ENCODE measurements around the gene SOX8.

SOX8 gene

DNA sequence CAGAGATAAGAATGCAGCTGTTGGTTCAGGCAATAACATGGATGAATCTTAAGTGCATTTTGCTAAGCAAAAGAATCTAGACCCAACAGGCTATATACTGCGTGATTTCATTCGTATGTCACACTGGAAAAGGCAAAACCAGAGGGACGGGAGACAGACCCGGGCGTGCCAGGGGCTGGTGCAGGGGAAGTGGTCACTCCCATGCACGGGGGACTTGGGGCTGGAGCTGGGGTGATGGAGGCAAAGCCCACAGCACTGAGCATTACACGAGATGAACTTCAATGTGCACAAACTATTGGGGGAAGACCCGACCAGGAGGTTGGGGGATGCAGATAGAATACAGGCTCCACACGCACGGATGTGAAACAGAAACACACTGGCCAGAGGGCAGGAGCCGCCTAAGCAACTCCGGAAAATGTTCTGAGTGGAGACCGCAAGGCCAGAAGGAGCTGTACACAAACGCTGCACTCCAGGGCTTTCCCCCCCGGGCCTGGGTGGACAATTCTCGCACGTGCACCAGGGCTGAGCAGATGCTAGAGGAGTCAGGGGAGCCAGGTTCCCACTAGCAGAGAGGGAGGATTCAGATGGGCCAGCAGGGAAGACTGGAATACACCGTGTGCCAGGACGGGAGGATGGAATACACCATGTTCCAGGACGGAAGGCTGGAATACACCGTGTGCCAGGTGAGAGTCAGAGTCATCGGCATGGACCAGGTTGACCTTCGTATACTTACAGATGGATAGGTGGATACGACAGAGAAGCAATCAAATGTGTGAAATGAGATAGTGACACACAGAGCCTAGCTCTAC, 22.1 kb upstream of the SOX8 start:
- no peak for DNase-seq

DNA sequence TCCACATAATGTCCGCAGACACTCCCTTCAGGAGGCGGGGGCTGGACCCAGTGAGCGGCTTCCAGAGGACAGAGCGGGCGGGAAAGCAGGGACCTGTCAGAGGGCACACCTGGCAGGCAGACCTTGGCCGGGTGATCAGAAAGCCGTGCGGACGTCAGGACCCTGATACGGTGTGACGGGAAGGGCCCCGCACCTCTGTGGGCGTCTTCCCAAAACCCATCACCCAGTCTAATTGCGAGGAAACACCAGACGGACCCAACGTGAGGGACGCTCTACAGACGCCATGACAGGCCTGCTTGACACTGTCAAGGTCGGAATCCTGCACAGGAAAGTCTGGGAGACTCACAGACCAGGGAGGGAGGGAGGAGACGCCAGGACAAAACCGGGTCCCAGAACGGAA, 19.2 kb upstream of the SOX8 start:
- DNase-seq = no peak

DNA sequence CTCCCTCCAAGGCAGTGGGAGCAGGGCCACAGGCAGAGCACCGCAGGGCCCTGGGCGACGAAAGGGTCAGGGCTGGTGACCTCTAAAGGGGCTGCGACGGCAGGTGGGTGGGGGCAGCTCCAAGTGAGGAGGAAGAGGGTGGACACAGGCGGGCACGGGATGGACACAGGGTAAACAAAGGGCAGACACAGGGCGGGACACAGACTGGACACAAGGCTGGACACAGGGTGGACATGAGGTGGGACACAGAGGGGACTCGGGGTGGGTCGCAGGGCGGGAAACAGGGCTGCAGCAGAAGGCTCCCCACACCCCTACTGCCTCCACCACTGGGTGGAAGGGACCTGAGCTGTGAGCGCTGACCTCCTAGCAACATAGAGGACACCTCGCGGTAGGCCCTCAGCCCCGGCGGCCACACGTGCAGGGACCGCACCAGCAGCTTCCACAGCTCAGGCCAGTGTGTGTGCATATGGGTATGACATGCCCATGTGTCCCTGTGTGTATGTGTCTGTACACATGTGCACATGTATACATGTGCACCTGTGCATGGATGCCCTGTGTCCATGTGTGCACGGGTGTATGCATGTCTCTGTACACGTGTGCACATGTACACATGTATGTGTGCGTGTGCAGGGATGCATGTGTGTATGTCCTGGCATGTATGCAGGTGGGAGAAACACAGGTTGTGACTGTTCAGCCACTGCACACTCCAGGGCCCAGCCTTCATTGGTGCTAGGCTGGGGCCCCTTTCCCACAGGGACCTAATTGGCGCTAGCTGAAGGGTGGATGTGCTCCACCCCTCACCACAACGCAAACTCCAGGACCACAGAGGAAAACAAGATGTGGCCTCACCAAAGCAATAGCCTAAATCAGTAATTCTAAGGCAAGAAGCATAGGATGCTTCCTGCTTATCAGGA, 18.4 kb upstream of the SOX8 start:
- no peak for DNase-seq

DNA sequence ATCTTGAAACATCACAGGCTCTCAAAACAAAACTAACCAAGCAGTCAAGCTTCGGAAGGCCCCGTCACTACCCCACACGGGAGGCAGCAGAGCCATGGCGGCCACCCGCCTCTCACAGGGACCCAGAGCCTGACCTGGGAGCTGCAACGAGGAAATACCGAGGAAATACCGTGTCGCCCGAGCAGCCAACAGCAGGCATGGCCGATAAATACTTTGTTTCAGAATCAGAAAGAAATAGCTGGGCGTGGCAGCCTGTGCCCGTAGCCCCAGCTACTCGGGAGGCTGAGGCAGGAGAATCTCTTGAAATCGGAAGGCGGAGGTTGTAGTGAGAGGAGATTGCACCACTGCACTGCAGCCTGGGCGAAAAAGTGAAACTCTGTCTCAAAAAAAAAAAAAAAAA, 17.7 kb upstream of the SOX8 start:
- DNase-seq = no peak

DNA sequence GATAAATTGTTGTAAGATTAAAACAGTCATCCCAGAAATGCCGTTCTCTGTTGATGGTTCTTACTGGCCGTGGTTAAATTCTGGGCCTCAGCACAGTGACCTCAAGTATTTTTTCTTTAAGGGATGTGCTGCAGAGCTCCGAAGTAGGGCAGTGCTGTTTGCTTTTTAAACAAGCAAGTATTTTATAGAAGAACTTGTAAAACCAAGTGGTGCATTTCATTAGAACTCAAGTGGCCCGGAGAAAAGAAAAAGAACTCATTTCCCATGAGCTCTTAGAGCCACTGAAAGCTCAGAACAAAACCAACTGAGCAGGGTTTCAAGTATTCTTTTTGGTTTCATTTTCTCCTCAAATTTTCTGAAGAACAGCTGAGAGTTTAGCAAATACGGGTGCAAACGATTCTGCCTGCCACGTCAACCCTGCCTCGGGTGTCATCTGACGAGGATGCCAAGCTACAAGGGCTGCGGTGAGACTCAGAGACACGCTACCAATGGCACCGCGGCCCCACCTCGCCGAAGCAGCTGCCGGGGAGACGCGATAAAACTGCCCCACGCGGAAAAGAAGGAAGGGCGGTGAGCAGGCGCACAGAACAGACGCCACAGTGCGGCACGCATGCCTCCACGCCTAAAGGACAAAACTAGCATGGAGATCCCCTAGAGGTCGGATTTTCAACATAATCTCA, 17.1 kb upstream of the SOX8 start:
- DNase-seq = peak; percentile 59

DNA sequence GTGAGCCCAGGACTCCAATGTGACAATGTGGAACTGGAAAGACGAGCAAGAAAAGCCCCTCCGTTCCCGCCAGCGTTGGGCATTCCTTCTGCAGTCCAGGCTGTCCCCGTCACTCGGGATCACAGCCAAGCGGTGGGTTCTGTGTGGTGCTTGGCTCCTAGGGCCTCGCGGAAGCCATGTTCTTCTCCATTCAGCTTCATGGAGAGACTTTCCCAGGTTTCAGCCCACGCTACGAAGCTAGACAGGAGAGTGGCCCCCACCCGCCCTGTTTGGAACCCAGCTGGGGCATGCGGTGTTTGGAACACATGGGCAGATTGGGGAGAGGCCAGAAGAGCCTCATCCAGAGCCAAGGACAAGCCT, 16.6 kb upstream of the SOX8 start:
- no peak for DNase-seq

DNA sequence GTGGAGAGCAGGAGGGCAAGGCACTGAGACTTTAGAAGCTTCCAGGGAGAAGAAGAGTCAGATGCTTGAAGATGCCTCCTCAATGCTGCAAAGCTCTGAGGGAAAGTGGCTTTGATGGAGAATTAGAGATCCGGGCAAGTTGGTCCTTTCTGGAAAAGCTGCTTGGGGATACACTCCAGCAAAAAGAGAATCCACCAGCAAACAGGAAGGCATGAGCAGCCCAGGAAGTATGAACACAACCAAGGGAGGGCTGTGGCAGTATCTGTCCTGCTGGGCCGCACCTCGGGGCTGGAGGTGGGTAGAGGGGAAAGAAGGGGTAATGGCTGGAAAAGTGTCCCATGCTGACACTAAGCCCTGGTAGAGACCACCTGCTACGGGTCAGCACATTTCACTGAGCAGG, 16.1 kb upstream of the SOX8 start:
- no peak for DNase-seq

DNA sequence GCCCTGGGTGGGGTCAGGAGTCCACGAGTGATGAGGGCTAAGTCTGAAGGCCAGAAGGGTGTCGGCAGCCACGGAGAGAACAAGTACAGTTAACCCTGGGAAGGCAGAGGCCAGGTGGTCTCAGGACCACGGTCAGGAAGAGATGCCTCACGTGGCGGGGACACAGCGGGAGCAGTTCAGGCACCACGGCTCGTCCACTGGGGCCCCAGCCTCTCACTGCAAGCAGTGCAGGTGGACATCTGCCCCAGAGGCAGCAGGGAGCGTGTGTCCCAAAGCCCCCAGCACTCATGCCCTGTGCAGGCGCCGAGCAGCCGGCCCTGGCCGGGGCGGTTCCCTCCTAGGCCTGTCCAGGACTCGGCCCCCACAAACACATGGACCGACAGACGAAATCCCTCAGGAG, 15.5 kb upstream of the SOX8 start:
- DNase-seq = no peak

DNA sequence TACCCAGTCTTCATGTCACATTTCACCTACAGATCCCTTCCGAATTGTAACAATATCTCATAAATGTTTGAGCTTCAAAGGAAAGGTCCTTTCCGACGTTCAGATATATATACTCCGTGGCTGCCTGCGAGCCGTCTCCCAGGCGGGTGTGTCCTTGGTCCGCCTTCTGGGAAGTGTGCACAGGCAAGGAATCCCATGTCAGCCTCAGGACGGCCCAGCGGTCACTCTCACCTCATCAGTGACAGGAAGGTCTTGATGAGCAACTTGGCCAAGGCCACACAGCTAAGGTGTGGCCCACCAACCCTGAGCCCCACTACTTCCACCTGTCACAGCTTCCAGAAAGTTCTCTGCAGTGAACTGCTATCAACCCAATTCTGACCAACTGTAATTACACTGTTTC, 15.1 kb upstream of the SOX8 start:
- DNase-seq = no peak

DNA sequence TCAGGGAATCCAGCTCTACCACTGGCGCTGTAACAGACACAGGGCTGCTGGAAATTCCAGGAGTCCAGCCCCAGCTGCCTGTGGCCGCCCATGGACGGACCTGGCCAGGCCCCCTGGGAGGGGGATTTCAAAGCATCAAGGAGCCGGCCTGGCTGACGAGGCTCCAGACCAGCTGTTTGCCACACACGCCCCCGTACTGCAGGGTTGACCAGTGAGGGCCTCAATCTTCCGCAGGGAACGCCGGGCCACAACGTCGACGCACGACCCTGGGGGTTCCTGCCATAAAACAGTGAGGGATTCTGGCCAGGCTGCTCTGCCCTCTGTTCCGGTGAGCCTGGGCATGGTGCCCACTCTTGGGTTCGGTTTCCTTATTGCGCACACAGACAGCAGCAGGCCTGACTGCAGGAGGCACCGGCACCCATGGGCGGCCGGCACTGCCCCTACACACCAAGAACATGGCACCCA, 14.5 kb upstream of the SOX8 start:
- no peak for DNase-seq

DNA sequence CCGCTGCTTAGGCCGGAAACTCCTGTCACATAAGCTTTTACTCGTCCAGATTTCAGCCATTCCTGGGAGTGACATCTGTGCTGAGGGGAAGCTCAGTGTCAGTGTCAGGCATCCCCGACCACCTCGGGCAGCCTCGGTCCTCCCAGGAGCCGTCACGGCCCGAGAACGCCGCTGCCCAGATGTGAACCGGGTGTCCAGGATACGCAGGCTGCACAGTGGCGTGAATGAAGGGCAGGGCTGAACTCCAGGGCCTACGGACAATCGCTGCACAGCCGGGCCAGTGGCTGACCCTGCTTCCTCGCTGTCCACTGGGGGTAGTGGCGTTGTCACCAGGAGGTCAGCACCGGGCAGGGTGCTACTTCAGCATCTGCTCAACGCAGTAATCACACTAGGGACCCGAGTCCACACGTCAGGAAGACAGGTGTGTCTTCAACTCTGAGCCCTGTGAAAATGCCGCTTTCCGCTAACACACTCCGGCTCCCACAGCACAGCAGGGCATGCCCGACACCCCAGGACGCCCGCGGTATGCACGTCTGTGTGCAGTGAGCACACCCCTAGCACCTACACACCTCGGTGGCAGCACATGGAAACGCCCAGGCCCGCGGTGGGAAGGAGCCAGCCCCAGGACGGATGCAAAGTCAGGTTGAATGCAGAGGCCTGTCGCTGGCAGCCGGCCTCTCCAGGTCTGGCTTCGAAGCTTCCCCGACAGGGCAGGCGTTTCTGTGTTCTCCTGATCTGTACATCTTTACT, 13.8 kb upstream of the SOX8 start:
- DNase-seq = no peak

DNA sequence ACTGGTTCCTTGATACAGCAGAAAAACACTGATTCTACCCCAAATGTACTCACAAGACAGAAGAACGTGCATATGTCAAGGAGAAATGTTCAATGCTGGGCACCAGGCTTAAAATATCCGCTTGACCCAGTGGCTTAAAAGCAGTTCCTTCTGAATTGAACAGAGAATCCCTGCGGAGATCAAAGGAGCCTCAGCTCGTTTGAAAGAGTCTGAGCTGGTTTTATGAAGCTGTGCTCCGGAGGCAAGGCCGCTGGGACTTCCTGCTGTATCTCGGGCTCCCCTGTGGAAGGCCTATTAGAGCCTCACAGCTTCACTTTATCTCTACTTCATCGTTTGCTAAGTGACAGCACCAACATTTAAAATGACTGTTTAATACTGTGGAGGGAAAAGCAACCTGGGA, 12.9 kb upstream of the SOX8 start:
- DNase-seq = no peak

DNA sequence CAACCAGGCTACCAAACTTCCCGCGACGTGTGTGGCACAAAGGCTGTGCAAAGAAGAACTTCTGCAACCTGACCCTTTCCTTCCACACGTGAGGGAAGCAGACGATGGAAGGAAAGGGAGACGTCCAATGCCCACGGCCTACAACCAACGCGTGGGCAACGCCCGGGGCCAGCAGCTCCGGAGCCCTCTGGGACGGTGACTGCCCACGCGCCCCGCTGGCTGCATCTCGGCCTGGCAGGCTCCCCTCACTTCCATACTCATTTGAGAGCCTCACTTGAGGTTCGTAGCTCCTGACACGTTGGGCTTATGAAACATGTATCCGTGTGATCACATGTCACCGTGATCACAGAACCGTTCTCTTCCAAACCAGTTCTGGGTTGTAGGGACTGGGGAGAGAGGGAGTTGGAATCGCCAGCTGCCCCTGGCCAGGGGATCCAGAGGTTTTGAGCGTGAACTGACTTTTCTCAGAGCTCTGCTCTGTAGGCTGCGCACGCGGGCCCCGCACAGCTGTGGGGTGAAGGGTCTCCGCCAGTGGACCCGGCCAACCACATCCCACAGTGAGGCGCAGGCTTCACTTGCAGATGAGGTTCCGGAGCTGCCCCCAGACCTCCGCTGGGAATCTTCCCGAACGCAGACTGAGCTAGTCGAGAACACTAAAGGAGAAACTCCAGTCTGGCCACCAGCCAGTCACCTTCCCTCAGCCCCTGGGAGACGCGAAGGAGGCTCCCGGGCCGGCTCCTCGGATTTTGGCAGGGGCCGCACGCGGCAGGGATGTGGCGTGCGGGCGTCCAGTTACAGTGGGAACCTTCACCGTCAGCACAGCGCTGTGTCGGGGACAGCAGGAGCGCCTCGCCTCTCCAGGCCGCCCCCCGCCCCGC, 11.8 kb upstream of the SOX8 start:
- no peak for DNase-seq

DNA sequence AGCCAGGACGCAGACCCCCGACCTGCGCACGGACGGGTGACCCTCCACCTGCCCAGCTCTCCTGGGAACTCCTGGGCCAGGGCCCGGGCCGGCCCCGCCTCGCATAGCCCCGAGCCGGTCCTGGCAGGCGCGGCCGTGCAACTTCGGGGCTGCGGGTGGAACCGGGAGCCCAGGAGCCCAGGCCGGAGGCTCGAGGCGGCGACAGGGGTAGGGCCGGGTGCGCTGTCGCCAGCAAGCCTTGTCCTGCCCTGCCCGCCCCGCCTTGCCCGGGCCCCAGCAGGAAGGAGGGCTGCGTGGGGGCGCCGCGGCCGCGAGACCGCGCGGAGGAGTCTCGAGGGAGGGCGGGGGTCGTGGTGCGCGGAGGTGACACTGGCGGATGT, 11.2 kb upstream of the SOX8 start:
- no peak for DNase-seq

DNA sequence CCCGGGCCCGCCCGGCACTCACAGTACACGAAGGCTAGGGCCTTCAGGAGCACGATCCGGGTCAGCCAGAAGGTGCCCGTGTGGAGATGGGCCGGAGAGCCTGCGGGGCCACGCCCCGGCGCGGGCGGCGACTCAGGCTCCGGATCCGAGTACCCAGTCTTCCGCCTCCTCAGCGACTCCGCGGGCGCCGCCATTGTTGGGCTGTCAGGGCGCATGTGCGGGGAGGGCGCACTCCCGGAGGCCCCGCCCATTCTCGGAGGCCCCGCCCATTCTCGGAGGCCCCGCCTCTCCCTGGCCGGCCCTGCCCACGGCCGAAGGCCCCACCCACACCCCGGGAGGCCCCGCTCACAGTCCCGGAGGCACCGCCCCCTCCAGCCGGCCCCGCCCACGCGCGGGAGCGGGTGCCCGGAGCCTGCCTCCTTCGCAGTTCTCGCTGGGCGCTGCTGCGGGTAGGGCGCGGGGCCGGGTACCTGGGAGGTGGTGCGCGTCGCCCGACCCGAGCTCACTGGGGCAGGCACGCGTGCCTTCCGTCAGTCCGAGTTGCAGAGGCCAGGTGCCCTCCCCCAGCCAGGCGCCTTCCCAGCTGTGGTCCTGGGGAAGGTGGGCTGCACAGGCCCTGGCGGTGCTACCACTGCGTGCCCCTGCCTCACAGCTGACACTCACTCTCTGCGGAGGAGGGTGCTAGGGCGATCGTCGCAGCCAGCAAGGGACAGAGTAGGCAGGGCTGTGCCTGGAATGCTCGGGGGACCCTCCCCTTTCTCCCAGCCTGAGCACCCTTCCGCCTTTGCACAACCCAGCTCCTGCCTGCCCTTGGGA, 10.6 kb upstream of the SOX8 start, which contains the start of gene LMF1:
LMF1 (minus strand) TSS at position 219 of the 816 bp plus-strand sequence; CDS start at position 215, 4 bp downstream.
- peak; percentile 94 for DNase-seq

DNA sequence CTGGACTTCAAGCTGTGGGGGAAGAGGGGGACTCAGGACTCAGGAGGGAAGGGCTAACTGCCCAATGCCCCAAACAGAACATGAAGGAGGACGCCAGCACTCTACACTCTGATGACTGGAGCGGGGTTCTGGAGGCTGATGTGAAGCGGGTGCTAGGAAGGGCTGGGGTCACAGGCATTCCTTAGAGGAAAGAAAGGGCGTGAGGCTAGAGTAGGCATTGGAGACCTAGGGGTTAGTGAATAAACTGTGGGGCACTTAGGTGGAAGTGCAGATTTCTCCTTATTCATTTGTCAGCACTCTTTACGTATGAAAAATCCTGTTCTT, 10.0 kb upstream of the SOX8 start:
- no peak for DNase-seq

DNA sequence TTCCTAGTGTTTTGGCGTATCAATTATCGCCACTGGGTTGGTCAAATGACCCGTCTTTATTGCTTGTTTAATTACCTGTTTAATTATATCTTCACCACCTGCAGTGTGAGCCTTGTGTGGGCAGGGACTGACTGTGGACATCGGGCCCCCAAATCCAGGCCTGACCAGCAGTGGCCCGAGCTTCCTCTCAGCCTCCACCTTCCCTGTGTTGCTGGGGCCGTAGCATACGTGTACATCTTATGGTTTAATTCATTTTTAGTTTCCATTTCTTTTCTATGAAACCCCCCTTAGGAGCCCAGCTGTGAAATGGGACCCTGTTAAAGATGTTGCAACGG, 9.6 kb upstream of the SOX8 start:
- no peak for DNase-seq

DNA sequence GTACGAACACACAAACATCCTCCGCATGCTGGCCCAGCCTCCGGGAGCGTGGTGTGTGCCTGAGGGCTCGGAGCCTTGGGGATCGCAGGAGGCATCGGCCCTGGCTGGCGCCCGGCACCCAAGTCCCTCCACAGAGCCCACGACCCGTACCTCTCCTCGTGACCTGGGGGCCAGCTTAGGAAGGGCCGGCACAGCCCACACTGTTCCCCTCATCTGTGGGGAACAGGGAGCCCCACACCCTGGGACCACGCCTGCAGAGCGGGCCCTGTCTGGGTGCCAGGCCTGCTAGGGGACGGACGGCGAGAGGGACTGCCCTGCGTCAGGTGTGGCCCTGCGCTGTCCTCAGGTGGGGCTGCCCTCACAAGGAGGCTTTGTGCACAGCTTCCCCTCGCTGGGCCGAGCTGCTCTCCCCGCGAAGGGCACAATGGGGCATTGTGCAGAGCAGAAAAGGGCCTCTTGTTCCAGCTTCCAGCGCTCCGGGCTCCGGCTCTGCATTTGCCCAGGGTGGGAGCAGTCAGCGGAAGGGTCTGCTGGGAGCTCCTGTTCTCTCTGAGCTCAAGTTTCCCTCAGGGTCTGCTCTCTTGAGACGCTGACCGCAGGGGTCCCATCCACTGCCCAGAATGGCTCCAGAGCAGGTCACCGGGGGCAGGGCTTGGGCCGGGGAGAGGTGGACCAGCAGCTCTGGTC, 9.1 kb upstream of the SOX8 start:
- no peak for DNase-seq

DNA sequence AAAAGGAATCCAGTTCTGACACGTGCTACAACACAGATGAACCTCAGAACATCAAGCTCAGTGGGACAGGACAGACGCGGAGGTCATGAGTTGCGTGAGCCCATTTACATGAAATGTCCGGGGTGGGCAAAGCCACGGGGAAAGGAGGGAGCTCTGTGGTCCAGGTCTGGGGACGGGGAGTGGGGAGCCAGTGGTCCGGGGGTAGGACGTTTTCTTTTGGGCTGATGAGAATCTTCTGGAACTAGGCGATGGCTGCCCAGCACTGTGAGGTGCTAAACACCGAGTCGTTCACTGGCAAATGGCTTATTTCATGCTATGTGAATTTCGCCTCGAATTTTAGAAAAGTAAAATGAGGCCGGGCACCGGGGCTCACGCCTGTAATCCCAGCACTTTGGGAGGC, 8.2 kb upstream of the SOX8 start:
- DNase-seq = no peak

DNA sequence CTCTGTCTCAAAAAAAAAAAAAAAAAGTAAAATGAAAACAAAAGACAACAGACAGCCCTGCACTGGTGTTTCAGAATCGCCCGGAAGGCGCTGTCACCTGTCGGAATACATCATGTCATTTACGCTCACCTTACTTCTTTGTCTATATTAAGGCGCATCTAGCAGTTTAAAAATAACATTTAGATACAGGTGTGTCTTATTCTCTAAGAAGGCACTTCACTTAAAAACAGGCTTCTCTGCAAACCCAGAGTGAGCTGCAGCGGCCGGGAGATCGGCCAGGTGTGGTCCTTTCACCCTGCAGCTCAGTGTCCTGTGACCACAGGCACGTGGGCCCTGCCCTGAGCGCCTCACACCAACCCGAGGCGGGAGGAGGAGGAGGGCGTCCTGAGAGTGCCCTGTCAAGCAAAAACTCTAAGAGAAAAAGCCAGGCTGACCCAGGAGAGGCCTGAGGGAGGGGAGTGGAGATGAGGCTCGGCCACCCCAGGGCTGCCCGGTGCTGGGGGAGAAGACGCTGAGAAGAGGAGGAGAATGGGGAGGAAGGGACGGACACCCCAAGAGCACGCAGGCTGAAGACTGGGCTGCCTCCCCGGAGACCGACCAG, 7.5 kb upstream of the SOX8 start:
- DNase-seq = no peak
